ENCODE results near the gene CFAP299. TPM values are rescaled to one million over a fixed set of nuclear protein-coding genes. Genes with fewer than 3 reads are reported as not detected.

The CFAP299 gene
- total and polyA plus RNA-seq, 2 donors (not counting 1 experiment from before 2014, with no cell fraction given), result not detected

- H3K27me3 ChIP-seq (replicated peaks in 1 of 4; ENCODE audit: control extremely low read depth in 1 of 4, control insufficient read depth in 3 of 4, insufficient read depth in 4 of 4, low read length in 3 of 4), result no peaks in the 10 kb centered on the region
- no peaks in the 10 kb centered on the region for H4K20me1 ChIP-seq (ENCODE audit: control insufficient read depth, insufficient read depth, low read length, poor library complexity, severe bottlenecking)
- H3K4me1 ChIP-seq (ENCODE audit: control insufficient read depth in 2 of 2, insufficient read depth in 2 of 2, low read length in 2 of 2), result no peaks in the 10 kb centered on the region
- H3K79me2 ChIP-seq (ENCODE audit: control insufficient read depth, insufficient read depth, low read length), result no peaks in the 10 kb centered on the region
- no peak for TF ChIP-seq CTCF (IDR thresholded peaks at IDR 0.05)
- TF ChIP-seq EZH2 (IDR thresholded peaks at IDR 0.05; ENCODE audit: borderline replicate concordance, insufficient read depth, low read depth, low read length, poor library complexity, severe bottlenecking), result no peak
- no peaks in the 10 kb centered on the region for H3K9me3 Mint-ChIP-seq (ENCODE audit: insufficient read depth)
- no CpG with 5 or more reads among the region's 1 CpG for WGBS (ENCODE audit: insufficient coverage)
- H3K27ac ChIP-seq (ENCODE audit: low read length in 2 of 2), result no peak overlapping the region
- CTCF ChIA-PET, result no interaction called here
- H2AFZ ChIP-seq (ENCODE audit: insufficient read depth, low read depth, low read length, poor library complexity, severe bottlenecking), result no peak overlapping the region
- intact Hi-C loops (cut with micrococcal nuclease), result no loop called here
- no peak overlapping the region for H3K4me2 ChIP-seq (replicated peaks; ENCODE audit: low read depth, low read length, poor library complexity, severe bottlenecking)
- no peak overlapping the region for H3K4me3 Mint-ChIP-seq
- H3K9ac ChIP-seq (ENCODE audit: low read length), result no peak overlapping the region
- no peaks in the 10 kb centered on the region for H3K4me1 Mint-ChIP-seq
- H3K4me3 ChIP-seq (ENCODE audit: control extremely low read depth in 1 of 5, extremely low read depth in 1 of 5, insufficient read depth in 1 of 5, low read depth in 2 of 5, low read length in 4 of 5), result no peak overlapping the region
- ATAC-seq (ENCODE audit: low read depth) (no peak), DNase-seq (no peak)
- no peaks in the 10 kb centered on the region for H3K36me3 ChIP-seq (replicated peaks in 1 of 2; ENCODE audit: control extremely low read depth in 1 of 2, control insufficient read depth in 1 of 2, extremely low read depth in 1 of 2, insufficient read depth in 2 of 2, low read length in 1 of 2)
- H3K27me3 Mint-ChIP-seq, result peaks cover 6% of the 10 kb centered on the region
- peaks cover 0 to 3% (median 0%) of the 10 kb centered on the region in 3 donors for H3K9me3 ChIP-seq (ENCODE audit: control extremely low read depth in 1 of 3, control insufficient read depth in 2 of 3, insufficient read depth in 1 of 3, low read length in 2 of 3)
- no peak overlapping the region for H3K27ac Mint-ChIP-seq
- POLR2A ChIA-PET, result no interaction called here
These were observed 87.3 kb downstream of the CFAP299 start for GRCh38 chr4:80422727-80423404.

GRCh38 chr4:80423553-80424224 is 88.2 kb downstream of the CFAP299 start:
- Mint-ChIP-seq H3K4me1 (no peaks in the 10 kb centered on the region), H3K27ac (no peak overlapping the region), H3K9me3 (ENCODE audit: insufficient read depth) (no peaks in the 10 kb centered on the region), H3K27me3 (peaks cover 1% of the 10 kb centered on the region), H3K4me3 (no peak overlapping the region)
- no peak overlapping the region for H2AFZ ChIP-seq (ENCODE audit: insufficient read depth, low read depth, low read length, poor library complexity, severe bottlenecking)
- H3K79me2 ChIP-seq (ENCODE audit: control insufficient read depth, insufficient read depth, low read length), result no peaks in the 10 kb centered on the region
- WGBS (ENCODE audit: insufficient coverage), result 97% methylated on average over 3 of the region's 3 CpGs
- no peaks in the 10 kb centered on the region for H4K20me1 ChIP-seq (ENCODE audit: control insufficient read depth, insufficient read depth, low read length, poor library complexity, severe bottlenecking)
- H3K9me3 ChIP-seq (ENCODE audit: control extremely low read depth in 1 of 3, control insufficient read depth in 2 of 3, insufficient read depth in 1 of 3, low read length in 2 of 3), result peaks cover 0 to 3% (median 0%) of the 10 kb centered on the region in 3 donors
- ATAC-seq (ENCODE audit: low read depth) (no peak), DNase-seq (no peak)
- no peak for TF ChIP-seq CTCF (IDR thresholded peaks at IDR 0.05)
- no peak for TF ChIP-seq EZH2 (IDR thresholded peaks at IDR 0.05; ENCODE audit: borderline replicate concordance, insufficient read depth, low read depth, low read length, poor library complexity, severe bottlenecking)
- H3K4me2 ChIP-seq (replicated peaks; ENCODE audit: low read depth, low read length, poor library complexity, severe bottlenecking), result no peak overlapping the region
- H3K36me3 ChIP-seq (replicated peaks in 1 of 2; ENCODE audit: control extremely low read depth in 1 of 2, control insufficient read depth in 1 of 2, extremely low read depth in 1 of 2, insufficient read depth in 2 of 2, low read length in 1 of 2), result no peaks in the 10 kb centered on the region
- ChIA-PET CTCF (no interaction called here), POLR2A (no interaction called here)
- H3K4me3 ChIP-seq (ENCODE audit: control extremely low read depth in 1 of 5, extremely low read depth in 1 of 5, insufficient read depth in 1 of 5, low read depth in 2 of 5, low read length in 4 of 5), result no peak overlapping the region
- H3K27ac ChIP-seq (ENCODE audit: low read length in 2 of 2), result no peak overlapping the region
- intact Hi-C loops (cut with micrococcal nuclease), result no loop called here
- no peaks in the 10 kb centered on the region for H3K27me3 ChIP-seq (replicated peaks in 1 of 4; ENCODE audit: control extremely low read depth in 1 of 4, control insufficient read depth in 3 of 4, insufficient read depth in 4 of 4, low read length in 3 of 4)
- H3K9ac ChIP-seq (ENCODE audit: low read length), result no peak overlapping the region
- no peaks in the 10 kb centered on the region for H3K4me1 ChIP-seq (ENCODE audit: control insufficient read depth in 2 of 2, insufficient read depth in 2 of 2, low read length in 2 of 2)
